Prostate gland (tissue), 2 donors: Measurements from ENCODE around the gene ELOVL2. TPM values are rescaled to one million over a fixed set of nuclear protein-coding genes. Genes with fewer than 3 reads are reported as not detected.

ENCODE experiments used
- DNase-seq: peaks from one replicate; pipeline ENCODE4 v3.0.0-alpha.2; 2019; ENCODE audit warnings: low spot score
- H3K27ac ChIP-seq, 2 donors: fragments of 200-600 bp; sonication (generic); 2 replicates each; pipeline ENCODE4 v1.5.1; 2017 to 2019
- H3K27me3 ChIP-seq: fragments of 200-600 bp; sonication (generic); replicated peaks from 2 replicates; pipeline ENCODE4 v1.5.1; 2019; ENCODE audit not compliant: insufficient read depth
- H3K36me3 ChIP-seq, 2 donors: fragments of 200-600 bp; sonication (generic); 1 replicate in 1 of 2; 2 replicates in 1 of 2; pipeline versions ENCODE4 v1.5.1 to v1.8.1; 2017 to 2019
- H3K4me1 ChIP-seq: fragments of 200-600 bp; sonication (generic); replicated peaks from 2 replicates; pipeline ENCODE4 v1.5.1; 2019
- H3K4me3 ChIP-seq, 2 donors: fragments of 200-600 bp; sonication (generic); 2 replicates each; pipeline ENCODE4 v1.5.1; 2017 to 2019
- H3K9me3 ChIP-seq: fragments of 200-600 bp; sonication (generic); 2 replicates; pipeline ENCODE4 v1.5.1; 2017
- POLR2A ChIP-seq: fragments of 450-650 bp; IDR thresholded peaks from one replicate; pipeline ENCODE4 v1.6.1; 2016; ENCODE audit warnings: antibody characterized with exemption, mild to moderate bottlenecking
- POLR2AphosphoS5 ChIP-seq: sonication (generic); formaldehyde crosslinking; IDR thresholded peaks from one replicate; pipeline ENCODE4 v1.6.1; 2017; ENCODE audit warnings: antibody characterized with exemption
- WGBS: methylation state at CpG from one replicate; pipeline ENCODE4 v1.1.5; 2018; 5-methylcytosine and 5-hydroxymethylcytosine counted together
- intact Hi-C: fragments of 100-400 bp; cut with DNase I; formaldehyde crosslinking; loops from one replicate; pipeline ENCODE4 v1.14.2; 2022
- total RNA-seq, 2 donors: library from RNA; depleted of rRNA; stranded (reverse); fragments of >200 nt; gene quantifications; one replicate each; pipeline ENCODE4 v1.1.0, GENCODE V29; 2016
- TF ChIP-seq, protein P1 (sequence below), 4 experiments: fragments of 200-600 bp in 2 of 4; fragments of 450-650 bp in 2 of 4; sonication (generic) in 2 of 4; IDR thresholded peaks; 1 replicate in 3 of 4; 2 replicates in 1 of 4; pipeline ENCODE4 v1.5.1; 2016 to 2019; ENCODE audit warnings: antibody characterized with exemption in 4 of 4, mild to moderate bottlenecking in 2 of 4, moderate library complexity in 2 of 4

Gene ELOVL2
- total RNA-seq, 2 donors from 2014 or later: 15.5 to 17.9 TPM

DNA sequence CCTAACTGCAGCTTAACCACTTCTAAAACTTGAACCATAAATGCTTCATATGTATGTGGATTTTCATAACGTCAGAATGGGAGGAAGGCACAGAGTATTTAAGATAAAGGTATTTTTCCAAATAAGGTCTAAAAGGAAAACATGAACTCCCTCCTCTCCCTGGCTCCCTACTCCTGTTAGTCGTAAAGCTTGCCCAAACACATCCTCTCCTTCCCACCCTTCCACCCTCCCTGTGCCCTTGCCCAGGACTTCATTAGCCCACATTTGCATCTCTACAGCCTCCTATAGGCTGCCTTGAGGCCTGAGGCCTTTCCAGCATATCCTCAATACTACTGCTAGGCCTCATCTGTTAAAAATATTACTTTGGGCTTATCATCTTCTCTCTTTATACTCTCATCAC is 32.4 kb upstream of the ELOVL2 start:
- Histone ChIP-seq H3K9me3 (no peaks in the 10 kb centered on the region), H3K27ac (no peak overlapping the region), H3K27me3 (no peaks in the 10 kb centered on the region), H3K4me1 (no peaks in the 10 kb centered on the region), H3K4me3 (no peak overlapping the region), H3K36me3 (no peaks in the 10 kb centered on the region)
- 42% methylated on average over 2 of the region's 2 CpGs for WGBS
- DNase-seq: no peak
- intact Hi-C loops: no loop called here
- no peak for TF ChIP-seq POLR2A
- TF ChIP-seq POLR2AphosphoS5: no peak
- TF ChIP-seq, protein P1, sequence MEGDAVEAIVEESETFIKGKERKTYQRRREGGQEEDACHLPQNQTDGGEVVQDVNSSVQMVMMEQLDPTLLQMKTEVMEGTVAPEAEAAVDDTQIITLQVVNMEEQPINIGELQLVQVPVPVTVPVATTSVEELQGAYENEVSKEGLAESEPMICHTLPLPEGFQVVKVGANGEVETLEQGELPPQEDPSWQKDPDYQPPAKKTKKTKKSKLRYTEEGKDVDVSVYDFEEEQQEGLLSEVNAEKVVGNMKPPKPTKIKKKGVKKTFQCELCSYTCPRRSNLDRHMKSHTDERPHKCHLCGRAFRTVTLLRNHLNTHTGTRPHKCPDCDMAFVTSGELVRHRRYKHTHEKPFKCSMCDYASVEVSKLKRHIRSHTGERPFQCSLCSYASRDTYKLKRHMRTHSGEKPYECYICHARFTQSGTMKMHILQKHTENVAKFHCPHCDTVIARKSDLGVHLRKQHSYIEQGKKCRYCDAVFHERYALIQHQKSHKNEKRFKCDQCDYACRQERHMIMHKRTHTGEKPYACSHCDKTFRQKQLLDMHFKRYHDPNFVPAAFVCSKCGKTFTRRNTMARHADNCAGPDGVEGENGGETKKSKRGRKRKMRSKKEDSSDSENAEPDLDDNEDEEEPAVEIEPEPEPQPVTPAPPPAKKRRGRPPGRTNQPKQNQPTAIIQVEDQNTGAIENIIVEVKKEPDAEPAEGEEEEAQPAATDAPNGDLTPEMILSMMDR (IDR thresholded peaks at IDR 0.05): no peak

DNA sequence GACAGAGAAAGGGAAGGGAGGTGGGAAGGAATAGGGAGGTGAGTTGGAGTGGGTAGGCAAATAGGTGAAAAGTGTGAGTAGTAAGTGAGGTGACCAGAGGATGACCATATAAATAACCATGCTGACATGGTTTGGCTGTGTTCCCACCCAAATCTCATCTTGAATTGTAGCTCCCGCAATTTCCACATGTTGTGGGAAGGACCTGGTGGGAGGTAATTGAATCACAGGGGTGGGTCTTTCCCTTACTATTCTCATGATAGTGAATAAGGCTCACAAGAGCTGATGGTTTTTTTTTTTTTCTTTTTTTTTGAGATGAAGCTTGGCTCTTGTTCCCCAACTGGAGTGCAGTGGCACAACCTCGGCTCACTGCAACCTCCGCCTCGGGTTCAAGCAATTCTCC is 28.0 kb upstream of the ELOVL2 start:
- H3K27ac ChIP-seq: no peak overlapping the region
- intact Hi-C loops: no loop called here
- H3K4me1 ChIP-seq: no peaks in the 10 kb centered on the region
- 94% methylated on average over 4 of the region's 4 CpGs for WGBS
- H3K9me3 ChIP-seq: no peaks in the 10 kb centered on the region
- no peaks in the 10 kb centered on the region for H3K36me3 ChIP-seq
- TF ChIP-seq POLR2A (no peak), POLR2AphosphoS5 (no peak)
- TF ChIP-seq, protein P1 (IDR thresholded peaks at IDR 0.05): no peak
- no peak for DNase-seq
- no peak overlapping the region for H3K4me3 ChIP-seq
- no peaks in the 10 kb centered on the region for H3K27me3 ChIP-seq

DNA sequence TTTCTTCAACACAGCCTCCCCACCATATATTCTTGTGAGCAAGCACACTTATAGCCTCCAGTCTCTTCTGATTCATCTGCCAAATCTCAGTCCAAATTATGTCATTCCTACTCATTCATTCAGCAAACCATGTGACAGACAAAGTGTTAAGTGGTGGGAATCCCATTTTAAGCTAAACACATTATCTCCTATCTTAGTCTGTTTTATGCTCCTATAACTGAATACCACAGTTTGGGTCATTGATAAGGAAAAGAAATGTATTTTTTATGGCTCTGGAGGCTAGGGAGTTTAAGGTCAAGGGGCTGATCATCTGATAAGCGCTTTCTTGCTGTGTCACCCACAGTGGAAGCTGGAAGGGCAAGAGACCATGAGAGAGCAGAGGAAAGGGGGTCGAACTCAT is 25.7 kb upstream of the ELOVL2 start:
- DNase-seq: no peak
- 56% methylated on average over 2 of the region's 2 CpGs for WGBS
- Histone ChIP-seq H3K27me3 (no peaks in the 10 kb centered on the region), H3K36me3 (no peaks in the 10 kb centered on the region), H3K9me3 (no peaks in the 10 kb centered on the region), H3K27ac (no peak overlapping the region), H3K4me1 (no peaks in the 10 kb centered on the region), H3K4me3 (no peak overlapping the region)
- intact Hi-C loops: no loop called here
- TF ChIP-seq POLR2AphosphoS5 (no peak), POLR2A (no peak)
- TF ChIP-seq, protein P1 (IDR thresholded peaks at IDR 0.05): no peak

DNA sequence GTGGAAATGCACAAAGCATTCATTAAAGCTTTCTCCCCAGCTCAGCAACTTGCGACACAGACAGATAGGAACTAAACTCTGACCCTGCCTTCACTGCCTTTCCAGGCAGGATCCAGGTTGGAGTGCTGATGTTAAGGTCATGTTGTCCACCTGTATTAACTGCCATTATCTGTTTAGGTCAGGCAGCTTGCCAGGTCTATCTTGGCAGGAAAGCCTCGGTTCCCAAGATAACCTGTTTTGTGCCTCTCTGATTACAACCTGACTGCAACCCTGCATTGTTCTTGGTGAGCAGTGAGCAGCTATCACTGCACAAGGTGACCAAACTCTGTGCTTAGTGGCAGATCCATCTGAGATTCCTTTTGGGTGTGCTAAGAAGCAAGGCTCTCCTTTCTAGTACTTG is 23.2 kb upstream of the ELOVL2 start:
- intact Hi-C loops: no loop called here
- H3K27me3 ChIP-seq: no peaks in the 10 kb centered on the region
- peak; percentile 24 for DNase-seq
- no peak overlapping the region for H3K4me3 ChIP-seq
- H3K36me3 ChIP-seq: no peaks in the 10 kb centered on the region
- no peaks in the 10 kb centered on the region for H3K9me3 ChIP-seq
- no peak for TF ChIP-seq POLR2AphosphoS5
- TF ChIP-seq POLR2A: no peak
- TF ChIP-seq, protein P1 (IDR thresholded peaks at IDR 0.05): no peak
- H3K4me1 ChIP-seq: no peaks in the 10 kb centered on the region
- no peak overlapping the region for H3K27ac ChIP-seq
- 50% methylated on average over 2 of the region's 2 CpGs for WGBS

DNA sequence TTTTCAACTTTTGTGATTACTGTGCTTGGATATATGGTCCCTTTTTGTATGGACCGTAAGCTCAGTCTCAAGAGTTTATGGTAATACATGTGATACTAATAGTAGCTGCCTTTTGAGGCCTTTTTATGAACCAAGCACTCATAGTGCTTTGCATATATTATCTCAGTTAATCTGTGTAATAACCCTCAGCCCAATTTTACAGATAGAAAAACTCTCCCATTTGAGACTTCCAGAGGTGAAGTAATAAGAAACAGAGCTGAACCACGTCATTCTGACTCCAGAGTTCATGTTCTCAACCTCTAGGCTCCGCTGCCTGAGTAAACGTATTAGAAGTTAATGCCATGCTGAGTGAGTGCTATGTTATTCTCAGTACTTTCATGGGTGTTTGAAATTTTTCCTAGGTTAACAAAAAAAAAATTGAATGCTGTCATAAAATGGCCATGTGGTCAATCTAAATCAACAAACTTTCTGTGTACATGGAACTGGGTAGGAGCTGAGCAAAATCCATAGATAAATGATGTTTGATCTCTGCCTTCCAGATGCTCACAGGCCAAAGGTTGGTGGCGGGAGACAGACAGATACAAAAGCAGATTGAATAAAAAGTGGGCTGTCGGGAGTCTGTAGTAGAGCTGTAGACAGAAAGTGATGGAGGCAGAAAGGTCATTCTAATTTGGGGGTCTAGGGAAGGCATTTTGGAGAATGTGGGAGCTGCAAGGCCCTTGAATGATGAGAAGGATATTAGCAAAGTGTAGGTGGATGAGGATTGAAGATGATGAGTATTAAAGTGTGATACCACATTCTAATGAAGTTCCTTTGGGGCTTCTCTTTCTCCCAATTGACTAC is 22.6 kb upstream of the ELOVL2 start:
- WGBS: 92% methylated on average over 6 of the region's 6 CpGs
- TF ChIP-seq POLR2A (no peak), POLR2AphosphoS5 (no peak)
- TF ChIP-seq, protein P1 (IDR thresholded peaks at IDR 0.05): no peak
- intact Hi-C loops: no loop called here

More for the DNA sequence above, 22.6 kb upstream of the ELOVL2 start:
- Histone ChIP-seq H3K27ac (no peak overlapping the region), H3K36me3 (no peaks in the 10 kb centered on the region), H3K27me3 (no peaks in the 10 kb centered on the region), H3K9me3 (no peaks in the 10 kb centered on the region), H3K4me3 (no peak overlapping the region), H3K4me1 (no peaks in the 10 kb centered on the region)
- DNase-seq: no peak
